GM18505 (cell line): ENCODE data around the gene MYO7B.

Experiments
- ATAC-seq: cut with Tn5 transposase; IDR thresholded peaks from one replicate; pipeline ENCODE4 v1.9.1; 2021; ENCODE audit not compliant: unreplicated experiment
- POLR2A ChIP-seq: IDR thresholded peaks from 4 replicates; pipeline ENCODE4 v1.6.1; 2011; ENCODE audit warnings: borderline replicate concordance; ENCODE audit not compliant: insufficient read depth, insufficient read length; ENCODE audit errors: extremely low read depth

Gene MYO7B

GRCh38 chr2:127679680-127680361 is 144.3 kb downstream of the MYO7B start:
- no peak for ATAC-seq

DNA sequence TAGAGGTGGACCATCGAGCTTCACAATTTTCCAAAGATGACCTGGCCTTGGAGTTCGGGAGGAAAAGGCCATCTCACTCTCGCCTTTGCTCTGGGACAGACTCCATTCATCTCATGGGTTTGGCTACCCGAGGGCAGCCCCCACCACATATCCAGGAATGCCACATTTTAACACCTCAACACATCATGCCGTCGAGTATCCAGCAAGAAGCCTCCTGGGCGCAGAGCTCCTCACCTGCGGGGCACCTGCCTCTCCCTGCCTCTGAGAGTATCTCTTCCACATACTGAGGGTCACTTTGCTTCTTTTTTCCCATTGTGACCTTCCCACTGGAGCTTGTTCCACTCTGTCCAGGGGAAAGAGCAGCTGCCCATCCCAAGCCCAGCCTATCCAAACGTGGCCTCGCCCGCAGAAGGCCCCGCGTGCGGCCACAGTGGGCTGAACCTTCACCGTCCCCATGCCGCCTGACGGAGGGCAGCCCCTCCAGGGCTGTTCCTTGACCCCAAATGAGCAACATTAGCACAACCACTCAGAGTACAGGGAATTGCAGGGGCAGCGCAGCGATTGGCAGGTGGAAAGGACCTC is 145.3 kb downstream of the MYO7B start:
- no peak for ATAC-seq

More at GRCh38 chr2:127679680-127680361, 144.3 kb downstream of the MYO7B start:
- TF ChIP-seq POLR2A, result no peak

DNA sequence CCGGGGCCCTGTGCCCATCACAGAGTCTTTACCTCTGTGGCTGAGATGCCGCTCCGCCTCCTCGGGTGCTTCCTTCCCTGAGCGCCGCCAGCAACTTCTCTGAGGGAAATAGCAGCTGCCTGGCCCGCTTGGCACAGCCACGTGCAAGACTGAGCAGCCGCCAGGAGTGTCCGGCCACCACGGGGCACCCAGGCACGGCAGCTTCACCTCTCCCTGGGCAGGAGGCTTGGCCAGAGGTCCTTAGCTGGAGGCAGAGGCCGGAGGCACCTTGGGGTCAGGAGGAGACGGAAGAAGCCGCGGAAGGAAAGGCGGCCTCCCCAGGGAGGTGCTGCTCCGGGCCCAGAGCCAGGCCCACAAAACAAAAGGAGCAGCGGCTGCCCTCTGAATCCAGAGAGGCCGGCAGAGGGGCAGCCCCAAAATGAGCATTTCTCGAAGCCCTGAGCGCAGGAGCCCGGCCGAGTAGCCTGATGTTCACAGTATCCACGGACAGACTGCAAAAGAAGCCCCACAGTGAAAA is 145.9 kb downstream of the MYO7B start:
- no peak for TF ChIP-seq POLR2A
- no peak for ATAC-seq

More for the DNA sequence above, 145.3 kb downstream of the MYO7B start:
- no peak for TF ChIP-seq POLR2A

- ATAC-seq, result no peak
- no peak for TF ChIP-seq POLR2A
These were observed 146.7 kb downstream of the MYO7B start for GRCh38 chr2:127681976-127682857.

DNA sequence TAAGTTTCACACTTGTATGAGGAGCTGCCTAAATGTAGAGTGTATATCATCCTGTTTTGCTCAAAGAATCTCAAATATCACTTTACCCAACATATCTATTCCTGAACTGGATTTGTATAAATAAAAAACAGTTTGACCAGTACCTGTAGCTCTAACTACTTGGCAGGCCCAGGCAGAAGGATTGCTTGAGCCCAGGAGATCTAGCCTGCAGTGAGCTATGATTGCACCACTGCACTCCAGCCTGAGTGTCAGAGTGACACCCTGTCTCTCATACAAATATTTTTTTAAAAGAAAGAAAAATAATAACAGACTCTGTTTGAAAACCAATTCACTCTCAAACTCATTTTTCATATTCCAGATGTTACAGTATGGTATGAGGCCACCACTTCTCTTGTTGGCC is 147.6 kb downstream of the MYO7B start:
- TF ChIP-seq POLR2A, result no peak
- no peak for ATAC-seq

GRCh38 chr2:127683757-127684156 is 148.3 kb downstream of the MYO7B start:
- ATAC-seq, result no peak
- TF ChIP-seq POLR2A, result no peak

DNA sequence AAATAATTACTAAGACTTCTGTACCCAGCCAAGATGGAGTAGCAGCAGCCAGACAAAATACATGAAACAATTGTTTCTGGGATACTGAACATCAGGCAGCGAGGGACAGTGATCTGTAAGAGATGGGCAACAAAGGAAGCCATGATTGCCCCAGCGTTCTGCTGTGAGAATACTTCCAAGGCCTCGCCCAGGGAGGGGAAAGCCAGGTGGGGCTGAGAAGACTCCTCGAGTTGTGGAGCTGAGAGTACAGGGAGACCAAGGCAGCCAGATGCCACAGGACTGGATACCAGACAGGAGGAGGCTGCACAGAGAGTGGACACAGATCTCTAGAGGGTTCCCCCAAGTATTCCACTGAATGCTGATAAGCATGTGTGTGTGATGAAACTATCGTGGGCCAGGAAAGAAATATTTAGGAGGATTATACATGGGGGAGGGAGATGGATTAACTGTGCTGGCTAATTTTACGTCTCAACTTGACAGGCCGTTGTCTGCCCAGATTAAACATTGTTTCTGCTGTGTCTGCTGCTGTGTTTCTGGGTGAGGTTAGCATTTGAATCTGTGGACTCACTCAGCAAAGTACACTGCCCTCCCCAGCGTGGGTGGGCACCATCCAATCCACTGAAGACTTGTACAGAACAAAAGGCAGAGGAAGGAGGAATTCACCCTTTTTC is 150.1 kb downstream of the MYO7B start:
- TF ChIP-seq POLR2A, result no peak
- no peak for ATAC-seq
